GM12878 (cell line): ENCODE results near the gene TMPRSS3. TPM values are rescaled to one million over a fixed set of nuclear protein-coding genes. Genes with fewer than 3 reads are reported as not detected.

Experiments used
- CEBPZ ChIP-seq: fragments of 150-350 bp; IDR thresholded peaks from 2 replicates; pipeline ENCODE4 v1.6.1; 2016; ENCODE audit warnings: low read depth, low read length
- CHD1 ChIP-seq: IDR thresholded peaks from 2 replicates; pipeline ENCODE4 v1.6.1; 2012; ENCODE audit warnings: low read depth, low read length, improper control_type of control experiment
- CREM ChIP-seq: IDR thresholded peaks from 2 replicates; pipeline ENCODE4 v1.6.1; 2014; ENCODE audit warnings: antibody characterized with exemption, low read depth
- EP300 ChIP-seq, 2 experiments: fragments of 150-350 bp in 1 of 2; IDR thresholded peaks; 2 replicates each; pipeline ENCODE4 v1.6.1; 2011 to 2012; ENCODE audit warnings: low read depth in 2 of 2, low read length in 2 of 2, borderline replicate concordance in 1 of 2, improper control_type of control experiment in 1 of 2, inconsistent platforms in 1 of 2; ENCODE audit not compliant: control insufficient read depth in 1 of 2
- GABPA ChIP-seq: IDR thresholded peaks from 2 replicates; pipeline ENCODE4 v1.6.1; 2014; ENCODE audit warnings: antibody characterized with exemption, low read depth, mild to moderate bottlenecking, inconsistent platforms
- JUND ChIP-seq: IDR thresholded peaks from 2 replicates; pipeline ENCODE4 v1.6.1; 2012; ENCODE audit warnings: low read depth, mild to moderate bottlenecking, low read length, improper control_type of control experiment, moderate library complexity
- LARP7 ChIP-seq: fragments of 450-650 bp; IDR thresholded peaks from 2 replicates; pipeline ENCODE4 v1.6.1; 2017; ENCODE audit warnings: mild to moderate bottlenecking
- MYB ChIP-seq: fragments of 150-350 bp; IDR thresholded peaks from 2 replicates; pipeline ENCODE4 v1.6.1; 2014; ENCODE audit warnings: mild to moderate bottlenecking, low read depth, low read length, borderline replicate concordance
- NFYA ChIP-seq: IDR thresholded peaks from 2 replicates; pipeline ENCODE4 v1.6.1; 2011; ENCODE audit warnings: low read depth, mild to moderate bottlenecking, low read length, improper control_type of control experiment, borderline replicate concordance
- NR2C1 ChIP-seq: fragments of 450-650 bp; IDR thresholded peaks from 2 replicates; pipeline ENCODE4 v1.6.1; 2017; ENCODE audit warnings: antibody characterized with exemption, mild to moderate bottlenecking, moderate library complexity
- NRF1 ChIP-seq: conservative IDR thresholded peaks from 2 replicates; pipeline ENCODE4 v1.6.1; 2011; ENCODE audit warnings: mild to moderate bottlenecking, low read depth, low read length, improper control_type of control experiment
- POLR2AphosphoS5 ChIP-seq: IDR thresholded peaks from 2 replicates; pipeline ENCODE4 v1.6.1; 2011; ENCODE audit warnings: mild to moderate bottlenecking, low read length, inconsistent platforms
- RAD51 ChIP-seq: fragments of 450-650 bp; IDR thresholded peaks from 2 replicates; pipeline ENCODE4 v1.6.1; 2016; ENCODE audit warnings: moderate library complexity, mild to moderate bottlenecking, inconsistent platforms
- RELA ChIP-seq: fragments of 450-650 bp; IDR thresholded peaks from 2 replicates; pipeline ENCODE4 v1.8.0; 2014; ENCODE audit warnings: borderline replicate concordance; ENCODE audit not compliant: partially characterized antibody
- SMAD1 ChIP-seq: fragments of 450-650 bp; IDR thresholded peaks from 2 replicates; pipeline ENCODE4 v1.6.1; 2018; ENCODE audit warnings: mild to moderate bottlenecking, low read depth; ENCODE audit not compliant: partially characterized antibody
- SUPT20H ChIP-seq: IDR thresholded peaks from 2 replicates; pipeline ENCODE4 v1.6.1; 2011; ENCODE audit warnings: low read depth, mild to moderate bottlenecking, low read length, moderate library complexity, borderline replicate concordance; ENCODE audit not compliant: control insufficient read depth
- ZNF207 ChIP-seq: fragments of 450-650 bp; IDR thresholded peaks from 2 replicates; pipeline ENCODE4 v1.6.1; 2014; ENCODE audit warnings: antibody characterized with exemption, mild to moderate bottlenecking, borderline replicate concordance
- ZNF24 ChIP-seq: fragments of 450-650 bp; IDR thresholded peaks from 2 replicates; pipeline ENCODE4 v1.6.1; 2017; ENCODE audit warnings: antibody characterized with exemption, mild to moderate bottlenecking
- ZNF687 ChIP-seq: fragments of 450-650 bp; IDR thresholded peaks from 2 replicates; pipeline ENCODE4 v1.6.1; 2017; ENCODE audit warnings: mild to moderate bottlenecking, moderate library complexity
- polyA plus RNA-seq, 11 experiments: library from polyadenylated mRNA; depleted of rRNA in 4 of 11; unstranded in 6 of 11; stranded (reverse) in 5 of 11; fragments of >200 nt; fragmentation: Nextera tagmentation in 4 of 11; fragmentation: Illumina TruSeq in 1 of 11; extraction: Ambion mirVana in 4 of 11; extraction: Trizol in 1 of 11; gene quantifications; 1 replicate in 1 of 11; 2 replicates in 10 of 11; pipeline versions ENCODE4 v1.2.1 to v1.2.3, GENCODE V29; 2011 to 2016; ENCODE audit warnings: inconsistent platforms in 2 of 11, missing spikeins in 2 of 11, low read depth in 1 of 11
- total RNA-seq, 4 experiments: library from RNA; depleted of rRNA in 3 of 4; stranded (reverse); fragments of >200 nt in 3 of 4; fragmentation: Illumina TruSeq in 1 of 4; extraction: Trizol in 1 of 4; gene quantifications; 2 replicates each; pipeline versions ENCODE4 v1.2.1 to v1.2.3, GENCODE V29; 2013 to 2021
- TF ChIP-seq, protein P1 (sequence below): fragments of 150-350 bp; IDR thresholded peaks from 2 replicates; pipeline ENCODE4 v1.6.1; 2014; ENCODE audit warnings: mild to moderate bottlenecking, low read depth, low read length

TMPRSS3 gene
- total and polyA plus RNA-seq, 10 of the 15 experiments (the other 5 are each of a cell fraction or from before 2014, with no cell fraction given) = 0.51 to 1.5 (median 0.82) TPM; not detected in 1

DNA sequence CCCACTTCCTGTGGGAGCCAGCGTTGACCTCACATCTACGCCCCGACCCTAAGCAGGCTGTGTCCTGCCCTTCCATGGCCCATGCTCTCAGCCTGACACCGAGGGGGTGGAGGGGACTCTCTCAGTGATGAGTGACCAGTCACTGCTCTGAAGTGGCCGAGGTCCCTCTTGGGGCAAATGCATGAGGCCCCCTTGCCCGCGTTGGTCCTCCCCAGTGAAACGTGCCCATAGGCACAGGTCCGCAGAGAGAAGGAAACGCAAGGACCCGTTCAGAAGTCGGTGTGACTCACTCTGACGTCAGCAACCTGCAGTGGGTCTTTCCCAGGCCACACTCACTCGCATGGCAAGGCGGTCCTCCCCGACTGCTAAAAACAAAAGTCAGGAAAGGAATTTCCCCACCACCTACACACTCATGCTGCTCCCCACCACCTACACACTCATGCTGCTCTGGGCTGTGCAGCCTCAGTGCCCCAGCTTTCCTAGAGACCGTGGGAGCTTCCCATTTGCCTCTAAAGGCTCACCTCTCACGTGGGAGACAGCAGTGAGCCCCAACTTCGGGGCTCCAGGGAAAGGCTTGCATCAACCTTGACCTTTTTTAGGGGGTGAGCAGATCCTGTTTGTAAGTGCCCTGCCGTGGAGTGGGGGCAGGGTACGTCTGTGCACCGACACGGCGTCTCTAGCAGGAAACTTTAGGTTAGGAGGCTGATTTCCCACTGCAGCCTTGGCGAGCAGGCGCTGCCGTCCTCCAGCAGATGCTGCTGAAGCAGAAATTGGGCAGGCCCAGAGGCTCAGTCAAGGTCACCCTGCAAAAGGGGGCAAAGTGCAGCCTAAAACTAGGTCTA lies 19.3 kb upstream of the TMPRSS3 start (continued):
- TF ChIP-seq RELA (peak; percentile 100), SUPT20H (no peak), ZNF687 (peak; percentile 97), JUND (peak; percentile 83), SMAD1 (peak; percentile 83), EP300 (IDR thresholded peaks at IDR 0.05; ENCODE audit: borderline replicate concordance in 1 of 2, control insufficient read depth in 1 of 2, low read depth in 2 of 2, low read length in 2 of 2) (peak; percentile 89 to 95; a peak in 3 of 4 replicates), MYB (peak; percentile 25; the same call in 1 of the 2 replicates), NR2C1 (peak; percentile 66), RAD51 (peak; percentile 51; the same call in 1 of the 2 replicates), NFYA (no peak), NRF1 (peak; percentile 39), ZNF24 (no peak), LARP7 (0 out of 2 replicates have a peak, but pooled peaks have one; percentile 19), CHD1 (peak; percentile 53; the same call in 1 of the 2 replicates), POLR2AphosphoS5 (peak; percentile 43; the same call in 1 of the 2 replicates), GABPA (no peak), CEBPZ (no peak), CREM (peak; percentile 98), ZNF207 (peak; percentile 24; the same call in 1 of the 2 replicates)
- TF ChIP-seq, protein P1, sequence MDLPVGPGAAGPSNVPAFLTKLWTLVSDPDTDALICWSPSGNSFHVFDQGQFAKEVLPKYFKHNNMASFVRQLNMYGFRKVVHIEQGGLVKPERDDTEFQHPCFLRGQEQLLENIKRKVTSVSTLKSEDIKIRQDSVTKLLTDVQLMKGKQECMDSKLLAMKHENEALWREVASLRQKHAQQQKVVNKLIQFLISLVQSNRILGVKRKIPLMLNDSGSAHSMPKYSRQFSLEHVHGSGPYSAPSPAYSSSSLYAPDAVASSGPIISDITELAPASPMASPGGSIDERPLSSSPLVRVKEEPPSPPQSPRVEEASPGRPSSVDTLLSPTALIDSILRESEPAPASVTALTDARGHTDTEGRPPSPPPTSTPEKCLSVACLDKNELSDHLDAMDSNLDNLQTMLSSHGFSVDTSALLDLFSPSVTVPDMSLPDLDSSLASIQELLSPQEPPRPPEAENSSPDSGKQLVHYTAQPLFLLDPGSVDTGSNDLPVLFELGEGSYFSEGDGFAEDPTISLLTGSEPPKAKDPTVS = 0 out of 2 replicates have a peak, but pooled peaks have one; percentile 3
